Psoas muscle (tissue), 8 donors: ENCODE results near the gene ASAP3. TPM values are rescaled to one million over a fixed set of nuclear protein-coding genes. Genes with fewer than 3 reads are reported as not detected.

Experiments
- ATAC-seq, 4 donors: fragments of 200-7000 bp; cut with Tn5 transposase; one replicate each; pipeline ENCODE4 v1.9.1; 2020; ENCODE audit warnings: moderate library complexity in 3 of 4, mild to moderate bottlenecking in 2 of 4
- DNase-seq, 2 donors: peaks; one replicate each; pipeline ENCODE4 v3.0.0-alpha.2; 2020
- H3K27ac ChIP-seq: fragments of 200-600 bp; one replicate; pipeline ENCODE4 v1.8.0; 2022
- H3K27me3 ChIP-seq, 3 donors: fragments of 200-600 bp in 1 of 3; one replicate each; pipeline versions ENCODE4 v1.6.1 to v1.8.0; 2013 to 2022; ENCODE audit warnings: low read length in 2 of 3, mild to moderate bottlenecking in 2 of 3, moderate library complexity in 1 of 3; ENCODE audit not compliant: insufficient read depth in 3 of 3
- H3K36me3 ChIP-seq, 2 donors: fragments of 200-600 bp in 1 of 2; one replicate each; pipeline versions ENCODE4 v1.6.1 to v1.8.0; 2013 to 2022; ENCODE audit warnings: low read depth in 1 of 2, mild to moderate bottlenecking in 1 of 2, moderate library complexity in 1 of 2; ENCODE audit not compliant: insufficient read depth in 1 of 2
- H3K4me1 ChIP-seq: fragments of 200-600 bp; one replicate; pipeline ENCODE4 v1.8.0; 2022
- H3K4me3 ChIP-seq: fragments of 200-600 bp; one replicate; pipeline ENCODE4 v1.8.0; 2022; ENCODE audit warnings: mild to moderate bottlenecking
- H3K9me3 ChIP-seq: fragments of 200-600 bp; one replicate; pipeline ENCODE4 v1.8.0; 2022
- CTCF ChIP-seq: fragments of 200-600 bp; IDR thresholded peaks from one replicate; pipeline ENCODE4 v1.8.0; 2022; ENCODE audit warnings: antibody characterized with exemption
- WGBS, 3 donors: extraction: QIAGEN DNeasy Blood & Tissue Kit; methylation state at CpG; one replicate each; pipeline versions ENCODE4 v1.1.6 to v1.1.7; 2013; 5-methylcytosine and 5-hydroxymethylcytosine counted together
- intact Hi-C, 2 donors: fragments of 100-400 bp; cut with DNase I; formaldehyde crosslinking; loops; one replicate each; pipeline versions ENCODE4 v1.11.0 to v1.14.2; 2022
- polyA plus RNA-seq, 3 donors: library from polyadenylated mRNA; stranded (reverse); fragments of 200-250 nt; gene quantifications; one replicate each; pipeline ENCODE4 v1.2.3, GENCODE V29; 2013
- total RNA-seq, 4 donors: library from RNA; stranded (reverse); fragmentation: NEBNext Ultra II Directional in 2 of 4; extraction: Animal tissue kit (Norgen Biotek cat#: 25700) in 2 of 4; gene quantifications; one replicate each; pipeline versions ENCODE4 v1.2.1 to v1.2.4, GENCODE V29; 2021 to 2023
- donor health status: healthy with polysubstance abuse.
- donor health status: DM: no; HTN: no; CAD: no; lungs with moderate emphysema.
- donor health status: Bipolar disorder and iron deficiency.
- donor health status: healthy.
- donor health status: DM: yes; HTN: yes; CAD: no.
- donor health status: DM: no; HTN: no; CAD: no.
- donor health status: DM: no; HTN: no; CAD: no.
- donor health status: DM: yes; HTN: yes; CAD: no.

ASAP3 gene
- total and polyA plus RNA-seq, 7 donors, result 13.3 to 68.0 (median 45.7) TPM

DNA sequence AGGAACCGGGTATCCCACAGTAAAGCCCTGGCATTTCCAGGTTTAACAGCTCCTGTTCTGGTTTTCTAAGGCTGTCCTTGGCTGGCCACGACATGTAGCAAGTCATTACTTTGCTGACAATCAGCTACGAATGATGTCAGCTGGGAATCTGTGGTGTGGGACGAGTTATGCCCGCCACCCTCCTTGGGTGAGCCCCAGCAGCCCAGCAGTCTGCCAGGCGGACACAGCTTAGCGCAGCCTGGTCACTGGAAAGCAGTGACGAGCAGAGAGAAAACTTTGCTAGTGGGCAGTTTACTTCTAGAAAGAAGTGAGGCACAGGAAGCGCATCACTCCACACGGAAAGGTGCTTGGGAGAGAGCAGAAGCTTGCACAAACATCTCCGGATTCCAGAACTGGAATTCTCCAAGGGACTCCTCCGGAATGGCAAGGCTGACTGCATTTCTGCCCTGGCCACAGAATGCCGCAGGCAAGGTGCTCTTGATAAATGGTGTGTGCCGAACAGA, 98.8 kb downstream of the ASAP3 start:
- Histone ChIP-seq H3K9me3 (no peaks in the 10 kb centered on the region), H3K4me3 (no peak overlapping the region), H3K4me1 (peaks cover 9% of the 10 kb centered on the region), H3K27me3 (no peaks in the 10 kb centered on the region), H3K27ac (peak overlapping the region; percentile 21), H3K36me3 (peaks cover 0 to 58% of the 10 kb centered on the region in 2 donors)
- intact Hi-C loops, result no loop called here
- no peak for TF ChIP-seq CTCF
- 64 to 67% (median 67%) methylated on average over 14 of the region's 14 CpGs for WGBS, 3 donors
- DNase-seq, result no peak
- no peak for ATAC-seq

DNA sequence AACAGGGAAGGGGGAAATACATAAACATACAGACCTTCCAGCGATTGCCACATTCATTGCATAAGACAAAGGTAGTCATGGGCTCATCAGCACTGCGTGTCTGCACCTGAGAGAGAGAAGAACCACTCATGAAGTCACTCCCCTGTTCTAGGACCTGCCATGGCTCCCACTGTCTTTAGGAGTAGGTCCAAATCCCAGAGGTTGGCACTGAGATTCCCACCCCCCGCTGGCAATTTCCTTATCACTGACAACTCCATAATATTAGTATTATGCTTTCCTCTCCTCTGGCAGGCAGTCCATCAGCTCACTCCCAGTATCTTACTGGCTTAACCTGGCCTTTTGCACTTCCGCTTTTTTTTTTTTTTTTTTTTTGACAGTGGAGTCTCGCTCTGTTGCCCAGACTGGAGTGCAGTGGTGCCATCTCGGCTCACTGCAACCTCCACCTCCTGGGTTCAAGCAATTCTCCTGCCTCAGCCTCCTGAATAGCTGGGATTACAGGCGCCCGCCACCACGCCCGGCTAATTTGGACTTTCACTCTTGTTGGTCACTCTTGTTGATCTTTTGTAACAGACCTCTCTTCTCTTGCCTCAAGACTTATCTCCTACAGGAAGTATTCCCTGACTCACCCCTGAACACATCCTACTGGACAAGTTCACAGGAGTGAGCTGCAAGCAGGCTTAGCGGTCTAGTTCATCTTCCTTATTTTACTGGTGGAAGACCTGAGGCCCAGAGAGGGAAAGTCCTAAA, 99.5 kb downstream of the ASAP3 start:
- Histone ChIP-seq H3K4me3 (no peak overlapping the region), H3K36me3 (peaks cover 0 to 58% of the 10 kb centered on the region in 2 donors), H3K9me3 (no peaks in the 10 kb centered on the region), H3K27me3 (no peaks in the 10 kb centered on the region), H3K27ac (peak overlapping the region; percentile 21), H3K4me1 (peaks cover 9% of the 10 kb centered on the region)
- ATAC-seq (peak in 1 of 4 donors; percentile 11), DNase-seq (no peak)
- intact Hi-C loops, result no loop called here
- 78 to 89% (median 78%) methylated on average over 9 to 11 of the region's 11 CpGs for WGBS, 3 donors
- no peak for TF ChIP-seq CTCF

DNA sequence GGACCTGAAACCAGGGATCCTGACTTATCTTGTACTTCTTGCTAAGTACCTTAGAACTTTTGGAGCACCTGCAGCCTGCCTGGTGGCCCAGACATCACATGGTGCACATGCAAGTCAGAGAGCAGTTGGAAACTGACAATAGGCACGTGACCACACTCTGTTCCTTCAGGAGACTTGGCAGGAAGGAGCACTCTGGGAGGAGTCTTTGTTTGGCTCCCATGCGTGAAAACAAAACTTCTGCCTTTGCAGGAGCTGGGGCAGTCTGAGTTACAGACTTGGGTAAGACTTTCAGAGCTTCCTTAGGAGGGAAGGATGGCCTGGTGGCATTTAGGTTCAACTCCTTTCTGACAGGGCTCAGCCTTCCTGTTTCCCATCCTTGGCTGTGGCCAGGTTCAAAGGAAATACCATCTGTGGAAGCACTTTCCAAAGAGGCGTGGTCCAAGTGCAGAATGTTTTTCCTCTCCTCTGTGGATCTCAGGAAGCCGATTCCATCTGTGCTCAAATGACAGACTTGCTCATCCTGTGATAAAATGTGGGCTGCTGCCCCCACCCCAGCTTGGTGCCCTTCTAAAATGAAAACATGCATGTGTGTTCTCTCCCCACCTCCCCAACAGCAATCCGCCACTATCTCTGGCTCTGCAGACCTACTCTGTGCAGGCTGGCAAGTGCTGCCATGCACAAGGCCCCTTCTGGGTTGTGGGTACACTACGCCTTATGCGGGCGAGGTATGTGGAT, 100.2 kb downstream of the ASAP3 start:
- no peak overlapping the region for H3K27ac ChIP-seq
- H3K4me3 ChIP-seq, result no peak overlapping the region
- intact Hi-C loops, result no loop called here
- no peak for DNase-seq
- peaks cover 0 to 58% of the 10 kb centered on the region in 2 donors for H3K36me3 ChIP-seq
- no peak for TF ChIP-seq CTCF
- no peaks in the 10 kb centered on the region for H3K9me3 ChIP-seq
- WGBS, 3 donors, result 56 to 59% (median 58%) methylated on average over 8 of the region's 8 CpGs
- H3K27me3 ChIP-seq, result no peaks in the 10 kb centered on the region
- ATAC-seq, result peak in 2 of 4 donors; percentile 26 to 52
- H3K4me1 ChIP-seq, result peaks cover 9% of the 10 kb centered on the region

DNA sequence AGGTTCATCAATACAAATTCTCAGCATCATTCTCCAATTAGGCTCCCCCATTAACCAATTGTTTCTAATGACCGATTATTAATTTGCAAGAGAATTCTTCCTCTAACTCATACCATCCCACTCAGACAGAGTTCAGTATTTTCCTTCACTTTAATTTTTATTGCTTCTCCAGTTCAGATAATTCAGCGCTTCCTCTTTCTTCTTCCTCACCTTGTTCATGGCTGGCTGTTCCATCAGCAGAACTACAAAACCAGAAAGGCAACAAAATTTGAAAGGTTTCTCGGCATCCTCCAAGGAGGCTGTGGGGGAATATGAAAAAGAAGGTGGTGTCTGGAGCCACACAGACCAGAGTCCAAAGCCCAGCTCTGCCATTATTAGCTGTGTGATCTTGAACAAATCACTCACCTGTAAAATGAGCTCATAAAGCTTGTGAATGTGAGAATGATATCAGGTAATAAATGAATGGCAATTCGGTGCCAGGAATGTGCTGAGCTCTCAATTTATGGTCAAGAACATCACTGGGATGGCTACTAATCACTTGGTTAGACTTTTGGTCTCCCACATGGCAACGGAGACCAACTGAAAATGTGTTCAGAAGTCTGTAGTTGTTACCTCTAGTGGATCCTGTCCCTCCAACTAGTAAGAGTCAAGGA, 102.6 kb downstream of the ASAP3 start:
- H3K27me3 ChIP-seq, result no peaks in the 10 kb centered on the region
- no peak for TF ChIP-seq CTCF
- H3K9me3 ChIP-seq, result no peaks in the 10 kb centered on the region
- H3K4me3 ChIP-seq, result no peak overlapping the region
- 66 to 79% (median 71%) methylated on average over 5 of the region's 5 CpGs for WGBS, 3 donors
- no peak overlapping the region for H3K27ac ChIP-seq
- peaks cover 0 to 49% of the 10 kb centered on the region in 2 donors for H3K36me3 ChIP-seq
- intact Hi-C loops, result no loop called here
- no peak for DNase-seq
- H3K4me1 ChIP-seq, result peaks cover 12% of the 10 kb centered on the region
- no peak for ATAC-seq
